Cardiac septum (tissue), 1 donor: ENCODE data around the gene HOXC6. TPM values are rescaled to one million over a fixed set of nuclear protein-coding genes. Genes with fewer than 3 reads are reported as not detected.

Experiments
- DNase-seq: peaks from one replicate; pipeline ENCODE4 v3.0.0-alpha.2; 2020; ENCODE audit warnings: low spot score
- intact Hi-C: fragments of 100-400 bp; cut with DNase I; formaldehyde crosslinking; loops from one replicate; pipeline ENCODE4 v1.14.0; 2022
- total RNA-seq: library from RNA; stranded (reverse); fragmentation: NEBNext Ultra II Directional; extraction: Animal tissue kit (Norgen Biotek cat#: 25700); gene quantifications from one replicate; pipeline ENCODE4 v1.2.1, GENCODE V29; 2021
- donor health status: DM: no; HTN: no; CAD: no.

HOXC6 gene
- total RNA-seq, 1 donor from 2014 or later = 0.43 TPM

- DNase-seq = no peak
- intact Hi-C loops = no loop called here
Observed at GRCh38 chr12:54022960-54023884, 5.0 kb upstream of the HOXC6 start.

GRCh38 chr12:54024127-54024526, 4.1 kb upstream of the HOXC6 start:
- intact Hi-C loops = no loop called here
- no peak for DNase-seq

- no peak for DNase-seq
- intact Hi-C loops = no loop called here
Observed at GRCh38 chr12:54024581-54025305, 3.5 kb upstream of the HOXC6 start.

- intact Hi-C loops = no loop called here
- no peak for DNase-seq
Observed at GRCh38 chr12:54025499-54026405, 2.5 kb upstream of the HOXC6 start.

- intact Hi-C loops = no loop called here
- DNase-seq = no peak
Observed at GRCh38 chr12:54026640-54027441, 1.4 kb upstream of the HOXC6 start.

- no peak for DNase-seq
- intact Hi-C loops = no loop called here
Observed at GRCh38 chr12:54027442-54027786, 826 bp upstream of the HOXC6 start.

- DNase-seq = no peak
- intact Hi-C loops = no loop called here
Observed at GRCh38 chr12:54029529-54030441, 1.5 kb downstream of the HOXC6 start.

GRCh38 chr12:54030442-54030801, 2.2 kb downstream of the HOXC6 start:
- intact Hi-C loops = no loop called here
- no peak for DNase-seq

GRCh38 chr12:54030889-54031471, 2.7 kb downstream of the HOXC6 start:
- DNase-seq = no peak
- intact Hi-C loops = no loop called here

- DNase-seq = no peak
- intact Hi-C loops = no loop called here
Observed at GRCh38 chr12:54031480-54031879, 3.2 kb downstream of the HOXC6 start.

- intact Hi-C loops = no loop called here
Observed at GRCh38 chr12:54032086-54032619, 3.9 kb downstream of the HOXC6 start.

GRCh38 chr12:54032627-54033100, 4.4 kb downstream of the HOXC6 start, which contains the start of gene HOXC5:
TSS of gene HOXC5 (plus strand) at chr12:54033050. CDS start at chr12:54033123, 73 bp downstream.
- no peak for DNase-seq
- intact Hi-C loops = no loop called here

More at GRCh38 chr12:54032086-54032619, 3.9 kb downstream of the HOXC6 start:
- no peak for DNase-seq

- intact Hi-C loops = no loop called here
- DNase-seq = no peak
Observed at GRCh38 chr12:54033106-54033979, 5.1 kb downstream of the HOXC6 start.

GRCh38 chr12:54033980-54034784, 5.9 kb downstream of the HOXC6 start:
- no peak for DNase-seq
- intact Hi-C loops = no loop called here

GRCh38 chr12:54034785-54035310, 6.6 kb downstream of the HOXC6 start:
- DNase-seq = no peak
- intact Hi-C loops = no loop called here
